ENCODE results near the gene TCF12.

GRCh38 chr15:56933410-56933809 lies 15.0 kb downstream of the TCF12 start:
- no peak for TF ChIP-seq CTCF (IDR thresholded peaks at IDR 0.05)
- TF ChIP-seq POLR2A (IDR thresholded peaks at IDR 0.05) = no peak
